HG02973 (cell line): ENCODE data around the gene DHCR24.

Experiments
- ATAC-seq: cut with Tn5 transposase; IDR thresholded peaks from one replicate; pipeline ENCODE4 v1.9.1; 2021; ENCODE audit warnings: moderate library complexity; ENCODE audit not compliant: unreplicated experiment

The DHCR24 gene

DNA sequence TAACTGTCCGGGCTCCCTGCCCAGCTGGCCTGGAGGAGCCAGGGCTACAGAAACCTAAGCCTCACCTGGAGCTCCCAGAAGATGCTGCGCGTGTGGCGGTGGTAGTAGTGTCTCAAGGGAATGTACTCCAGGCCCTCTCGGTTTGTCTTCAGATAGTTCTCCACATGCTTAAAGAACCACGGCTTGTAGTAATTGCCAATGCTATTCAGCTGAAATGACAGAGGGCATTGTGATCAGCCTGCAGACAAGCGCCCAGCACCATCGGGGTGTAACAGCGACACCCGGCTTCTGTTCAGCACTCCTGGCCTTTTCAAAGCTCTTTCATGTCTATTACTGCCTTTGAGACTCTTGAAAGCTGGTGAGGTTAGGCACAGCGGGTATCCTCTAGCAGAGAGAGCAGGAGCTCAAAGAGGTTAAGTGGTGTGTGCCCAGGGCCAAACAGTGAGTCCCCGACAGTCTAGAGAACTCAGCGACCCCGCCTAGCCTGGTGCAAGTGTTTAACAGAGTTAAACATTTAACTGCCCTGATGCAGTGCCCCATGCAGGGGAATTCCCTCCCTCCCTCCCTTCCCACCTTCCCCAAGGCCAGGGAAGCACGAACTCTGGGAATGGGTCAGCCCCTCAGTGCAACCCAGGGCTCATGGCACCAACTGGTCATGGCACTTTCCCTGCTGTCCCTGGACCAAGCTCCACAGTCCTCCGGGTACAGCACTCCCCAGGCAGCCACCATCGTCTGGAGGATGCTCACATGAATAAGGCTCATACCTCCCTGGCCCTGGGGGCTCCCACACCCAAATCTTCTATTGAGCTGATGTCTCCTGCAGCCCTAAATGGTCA lies 21.5 kb downstream of the DHCR24 start:
- no peak for ATAC-seq

DNA sequence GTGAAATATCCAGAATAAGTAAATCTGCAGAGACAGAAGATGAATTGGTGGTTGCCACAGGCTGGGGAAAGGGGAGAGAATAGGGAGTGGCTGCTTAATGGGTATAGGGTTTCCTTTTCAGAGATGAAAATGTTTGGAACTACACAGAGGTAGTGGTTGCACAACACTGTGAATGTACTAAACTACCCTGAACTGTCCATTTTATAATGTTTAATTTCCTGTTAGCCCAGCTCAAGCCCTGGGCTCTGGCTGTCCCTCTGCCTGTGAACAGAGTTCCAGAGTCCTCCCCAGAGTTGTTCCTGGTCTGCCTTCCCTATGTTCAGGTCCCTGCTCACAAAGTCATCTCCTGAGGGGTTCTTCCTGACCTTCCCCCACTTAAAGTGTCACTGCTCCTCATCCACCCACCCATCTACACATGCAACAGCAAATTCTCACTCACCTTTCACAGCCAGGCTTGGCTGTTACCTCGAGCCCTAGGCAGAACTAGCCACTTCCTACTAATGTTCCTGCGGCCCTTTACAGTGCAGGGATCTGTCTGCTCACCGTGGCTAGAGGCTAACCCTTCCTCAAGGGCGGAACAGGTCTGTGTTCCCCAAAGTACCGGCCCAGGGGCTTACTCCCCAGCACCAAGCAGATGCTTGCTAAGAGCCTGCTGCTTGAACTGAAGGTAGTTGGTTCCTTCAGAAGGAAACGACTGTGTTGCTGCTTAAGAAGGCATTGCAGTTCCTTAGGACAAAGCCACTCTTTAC lies 22.4 kb downstream of the DHCR24 start:
- no peak for ATAC-seq

DNA sequence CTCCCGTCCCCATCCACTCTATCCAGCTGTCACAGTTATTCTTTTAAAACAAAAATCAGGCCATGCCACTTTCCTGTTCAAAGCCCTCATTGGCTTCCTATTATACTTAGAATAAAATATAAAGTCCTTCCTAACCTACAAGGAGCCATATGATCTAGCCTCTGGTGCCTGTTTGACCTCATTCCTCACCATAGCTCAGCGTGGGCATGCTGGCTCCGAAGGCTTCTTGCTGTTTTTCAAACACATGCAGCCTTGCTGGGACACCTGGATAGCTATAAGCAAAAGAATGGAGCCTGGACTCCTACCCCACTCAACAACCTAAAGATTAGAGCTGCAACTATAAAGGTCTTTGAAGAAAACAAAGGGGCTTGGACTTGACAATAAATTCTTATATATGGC lies 23.7 kb downstream of the DHCR24 start:
- ATAC-seq, result no peak

DNA sequence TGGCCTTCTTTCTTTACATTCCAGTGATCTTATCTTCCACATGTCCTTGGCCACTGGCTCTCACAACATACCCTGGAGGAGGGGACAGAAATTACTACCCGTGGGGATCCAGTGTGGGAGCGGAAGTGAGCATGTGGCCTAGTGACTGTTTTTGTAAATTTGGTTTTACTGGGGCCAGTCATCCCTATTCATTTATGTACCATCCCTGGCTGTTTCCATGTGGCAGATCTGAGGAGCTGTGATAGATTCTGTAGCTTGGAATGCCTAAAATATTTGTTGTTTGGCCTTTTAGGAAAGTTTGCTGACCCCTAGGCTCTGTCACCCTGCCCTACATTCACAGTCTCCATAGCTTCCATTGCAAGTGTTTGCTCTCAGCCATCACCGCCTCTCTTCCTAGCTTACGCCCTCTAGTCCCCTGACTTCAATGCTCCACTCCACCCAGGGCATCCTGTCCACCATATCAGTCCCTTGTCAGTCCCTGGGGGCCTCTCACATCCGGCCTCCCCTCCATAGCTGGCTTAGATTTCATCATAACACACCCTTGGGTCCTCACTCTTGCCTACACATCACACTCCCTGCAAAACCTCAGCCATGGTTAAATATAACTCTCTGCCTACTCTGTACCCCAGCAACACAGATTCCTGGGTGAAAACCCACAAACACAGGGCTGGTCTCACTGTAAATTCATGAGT lies 25.8 kb downstream of the DHCR24 start:
- ATAC-seq, result no peak

DNA sequence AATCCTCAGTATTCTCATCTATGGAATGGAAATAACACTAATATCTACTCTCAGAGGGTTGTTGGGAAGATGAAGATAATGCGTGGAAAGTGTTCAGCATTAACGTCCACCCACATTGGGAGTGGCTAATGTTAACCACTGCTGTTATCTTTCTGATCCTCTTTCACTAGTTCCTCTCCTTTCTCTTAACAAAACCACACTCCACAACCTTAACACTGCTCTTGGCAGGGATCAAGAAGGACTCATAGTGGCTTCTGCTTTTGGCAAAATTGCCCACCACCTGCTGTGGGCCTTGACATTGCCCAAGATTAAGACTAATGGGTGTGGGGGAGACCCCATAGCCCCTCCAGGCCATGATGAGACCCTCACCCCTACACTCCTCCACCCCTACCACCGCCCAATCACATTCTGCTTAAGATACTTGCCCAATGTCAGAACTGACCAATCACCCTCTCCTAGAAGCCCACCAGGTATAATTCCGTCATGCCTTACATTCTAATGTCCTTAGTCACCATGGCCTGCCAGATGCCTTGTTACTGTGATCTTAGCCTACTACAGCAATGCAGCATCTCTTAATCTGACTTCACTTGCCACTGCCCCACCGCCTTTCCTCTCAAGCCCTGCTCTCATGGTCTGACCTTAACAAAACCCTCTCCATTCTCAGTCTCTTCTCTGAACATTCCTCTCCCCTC lies 27.1 kb downstream of the DHCR24 start:
- ATAC-seq, result no peak

DNA sequence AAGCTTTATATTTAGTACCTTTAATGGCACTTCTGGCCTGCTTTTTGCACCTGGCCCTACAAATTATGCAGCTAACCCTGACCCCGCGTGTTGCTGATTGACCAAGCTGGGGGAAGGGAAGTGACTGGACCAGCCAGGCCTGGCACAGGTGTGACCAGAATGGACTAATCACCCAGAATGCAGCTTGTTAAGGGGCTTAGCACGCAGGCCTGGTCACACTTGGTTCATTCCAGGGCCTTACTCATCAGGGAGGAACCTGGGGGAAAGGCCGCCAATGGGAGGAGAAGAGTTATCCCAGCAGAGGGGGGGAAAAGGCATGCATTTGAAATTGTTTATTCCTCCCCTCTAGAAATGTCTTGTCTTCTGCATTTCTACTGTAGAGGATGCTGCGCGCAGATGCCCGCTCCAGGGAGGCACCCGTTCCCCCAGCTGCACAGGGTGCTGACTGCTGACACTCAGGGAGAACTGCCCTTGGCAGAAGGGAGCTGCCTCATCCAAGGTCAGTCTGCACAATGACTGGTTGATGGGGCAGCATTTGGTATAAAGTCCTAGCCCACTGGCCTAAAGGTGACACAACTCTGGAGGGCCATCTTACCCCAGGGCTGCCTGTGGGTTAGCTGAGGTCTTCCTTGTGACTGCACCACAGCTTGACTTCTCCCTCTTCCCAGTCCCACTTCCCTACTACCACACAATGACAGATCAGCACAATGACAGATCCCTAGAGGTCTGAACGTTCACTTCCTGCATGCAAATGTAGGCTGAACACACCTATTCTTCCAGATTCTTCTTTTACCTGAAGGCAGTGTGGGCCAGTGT lies 29.0 kb downstream of the DHCR24 start:
- no peak for ATAC-seq

DNA sequence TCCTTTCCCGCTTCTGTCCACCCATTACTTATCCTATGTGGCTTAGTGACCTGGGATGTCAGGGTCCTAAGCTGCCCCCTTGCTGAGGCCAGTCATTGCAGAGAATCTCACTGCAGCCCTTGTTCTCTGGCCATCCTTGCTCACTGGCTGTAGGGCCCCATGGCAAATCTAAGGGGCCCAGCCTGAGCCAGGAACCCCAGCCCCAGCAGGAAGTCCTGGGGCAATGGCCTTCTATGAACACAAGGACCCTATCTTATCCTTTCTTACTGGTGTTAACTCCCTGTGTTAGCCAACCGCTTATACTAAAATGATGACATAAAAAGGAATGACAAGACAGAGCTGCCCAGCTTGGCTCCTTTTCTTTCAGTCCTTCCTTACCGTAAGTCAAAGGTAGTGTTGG lies 29.9 kb downstream of the DHCR24 start:
- ATAC-seq, result no peak

DNA sequence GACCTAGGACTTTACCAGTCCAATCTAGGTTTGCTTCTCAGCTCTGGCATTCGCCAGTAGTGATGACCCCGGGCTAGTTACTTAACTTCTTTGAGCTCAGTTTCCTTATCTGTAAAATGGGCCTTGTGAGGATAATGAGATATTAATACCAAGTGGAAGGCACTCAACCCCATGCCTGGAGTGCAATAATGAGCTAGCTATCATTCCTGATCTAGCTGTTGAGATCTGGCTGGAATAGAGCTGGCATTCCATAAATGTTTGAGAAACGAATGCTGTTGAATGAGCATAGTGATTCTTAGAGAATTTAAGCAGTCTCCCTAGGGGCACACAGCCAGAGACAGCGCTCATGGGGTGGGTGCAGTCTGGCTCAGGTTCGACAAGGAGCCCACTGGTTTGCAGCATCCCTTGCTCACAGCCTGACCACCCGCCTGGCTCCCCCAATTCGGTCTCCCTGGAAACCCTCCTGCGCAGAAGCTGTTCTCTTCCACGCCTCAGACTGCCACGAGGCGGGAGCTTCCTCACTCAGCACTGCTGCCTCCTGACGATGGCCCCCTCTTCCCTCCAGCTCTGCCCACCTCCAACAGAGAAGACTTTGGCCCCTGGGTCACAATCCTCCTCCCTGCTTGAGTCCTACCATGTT lies 32.5 kb downstream of the DHCR24 start:
- no peak for ATAC-seq

DNA sequence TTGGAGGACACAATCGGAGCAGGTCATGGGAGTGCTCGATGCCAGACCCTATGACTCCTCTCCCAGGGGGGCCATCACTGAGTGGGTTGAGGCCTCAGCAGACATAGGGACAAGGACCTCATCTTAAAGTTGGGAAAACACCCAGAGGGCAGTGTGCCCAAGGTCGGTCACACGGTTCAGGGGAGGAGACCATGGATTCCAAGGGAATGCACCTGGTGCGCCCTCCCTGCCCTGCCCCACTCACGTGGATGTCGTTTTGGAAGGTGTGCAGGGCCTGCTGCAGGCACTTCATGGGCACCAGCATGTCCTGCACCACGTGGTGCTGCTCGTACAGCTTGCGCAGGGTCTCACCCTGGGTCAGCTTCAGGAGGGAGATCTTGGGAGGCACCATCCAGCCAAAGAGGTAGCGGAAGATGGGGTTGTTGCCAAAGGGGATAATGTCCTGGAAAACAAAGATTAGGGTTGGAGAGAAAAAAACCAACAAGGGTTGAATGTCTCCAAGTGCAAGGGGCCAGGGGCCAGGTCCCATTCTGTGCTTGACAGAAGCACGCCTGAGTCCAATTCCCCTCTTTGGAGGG lies 33.1 kb downstream of the DHCR24 start:
- no peak for ATAC-seq

DNA sequence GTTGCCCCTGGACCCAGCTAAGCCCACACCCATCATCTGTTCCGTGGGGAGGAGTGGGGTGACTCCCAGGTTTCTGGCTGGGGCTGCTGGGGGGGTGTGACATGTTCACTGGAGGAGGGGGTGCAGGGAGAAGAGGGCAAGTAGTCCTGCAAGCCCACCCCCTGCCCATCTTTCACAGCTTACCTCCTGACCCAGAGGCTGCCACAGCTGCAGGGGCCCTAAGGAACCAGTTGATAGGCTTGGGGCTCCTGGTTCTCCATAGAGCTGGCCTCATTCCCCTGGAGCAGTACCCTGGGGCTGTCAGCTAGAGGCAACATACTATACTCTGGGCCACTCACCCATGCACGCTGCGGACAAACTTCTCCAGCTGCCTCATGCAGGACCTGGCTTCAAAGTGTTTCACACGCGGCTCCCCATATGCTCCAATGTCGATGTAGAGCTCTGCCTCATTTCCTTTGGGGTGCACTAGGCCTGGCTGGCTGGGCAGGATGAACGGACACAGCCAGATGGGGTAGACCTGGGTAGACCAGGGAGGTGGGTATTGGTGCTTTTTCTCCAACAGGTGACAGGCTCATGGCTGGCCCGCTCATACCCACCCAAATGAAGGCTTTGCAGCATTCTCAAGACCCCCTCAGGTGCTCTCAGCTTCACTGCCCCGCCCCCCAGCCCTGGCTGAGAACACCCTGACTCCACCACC lies 33.8 kb downstream of the DHCR24 start:
- no peak for ATAC-seq

DNA sequence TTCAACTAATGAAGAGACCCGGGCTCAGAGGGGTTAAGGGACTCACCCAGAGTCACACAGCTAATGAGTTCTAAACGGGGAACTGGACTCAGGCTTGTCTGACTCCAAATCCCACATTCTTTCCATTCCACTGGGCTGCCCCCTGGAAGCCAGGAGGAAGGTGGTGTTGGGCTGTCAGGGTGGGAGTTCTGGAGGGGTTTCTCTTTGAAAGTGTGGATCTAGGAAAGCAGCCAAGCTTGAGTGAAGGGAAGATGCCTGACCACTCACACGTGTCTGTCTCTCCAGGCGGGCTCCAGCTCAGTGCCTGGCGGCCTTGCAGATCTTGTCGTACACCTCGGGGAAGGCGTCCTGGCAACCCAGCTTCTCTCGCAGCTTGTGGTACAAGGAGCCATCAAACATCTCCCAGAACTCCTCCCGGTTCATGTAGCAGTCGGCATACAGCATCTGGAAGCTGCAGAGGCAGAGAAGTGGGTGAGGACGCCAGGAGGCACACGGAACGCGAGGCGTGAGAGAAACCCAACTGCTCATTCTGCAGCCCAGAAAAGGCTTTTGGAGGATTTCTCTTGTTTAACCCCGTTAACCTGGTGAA lies 35.0 kb downstream of the DHCR24 start:
- ATAC-seq, result no peak

DNA sequence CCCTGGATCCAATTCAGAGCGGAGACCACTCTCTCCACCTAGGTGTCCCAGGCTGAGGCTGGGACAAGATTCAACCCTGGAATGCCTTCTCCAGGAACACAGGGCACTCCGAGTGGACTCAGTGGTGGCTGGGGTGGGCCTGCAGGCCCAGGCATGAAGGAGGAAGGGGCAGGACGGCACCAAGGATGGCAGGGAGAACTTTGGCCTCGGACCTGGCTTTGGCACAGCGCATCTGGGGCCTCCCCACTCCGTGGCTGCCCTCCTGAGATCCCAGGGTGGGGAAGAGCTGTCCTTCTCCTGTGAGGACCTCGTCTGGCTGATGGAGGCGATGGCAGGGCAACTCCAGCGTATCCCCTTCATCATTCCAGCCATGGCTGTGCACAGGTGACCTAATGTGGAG lies 35.6 kb downstream of the DHCR24 start:
- ATAC-seq, result no peak

DNA sequence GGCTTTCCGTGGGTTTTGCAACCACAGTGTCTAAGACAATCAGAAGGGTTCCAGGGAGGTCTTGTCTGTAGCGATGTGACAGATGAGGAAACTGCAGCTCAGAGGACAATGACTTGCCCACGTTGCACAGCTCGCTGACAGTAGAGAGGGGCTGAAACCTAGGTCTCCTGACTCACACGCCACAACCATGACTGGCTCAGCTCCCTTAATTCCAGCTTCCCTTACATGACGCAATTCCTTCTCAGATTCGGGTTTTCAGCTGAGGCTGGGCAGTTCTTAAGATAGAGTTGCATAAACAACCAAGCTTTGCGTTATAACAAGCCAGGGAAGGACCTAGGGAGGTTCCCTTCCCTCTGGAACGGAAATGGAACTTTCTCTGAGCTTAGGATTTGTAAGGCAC lies 36.3 kb downstream of the DHCR24 start:
- ATAC-seq, result no peak

DNA sequence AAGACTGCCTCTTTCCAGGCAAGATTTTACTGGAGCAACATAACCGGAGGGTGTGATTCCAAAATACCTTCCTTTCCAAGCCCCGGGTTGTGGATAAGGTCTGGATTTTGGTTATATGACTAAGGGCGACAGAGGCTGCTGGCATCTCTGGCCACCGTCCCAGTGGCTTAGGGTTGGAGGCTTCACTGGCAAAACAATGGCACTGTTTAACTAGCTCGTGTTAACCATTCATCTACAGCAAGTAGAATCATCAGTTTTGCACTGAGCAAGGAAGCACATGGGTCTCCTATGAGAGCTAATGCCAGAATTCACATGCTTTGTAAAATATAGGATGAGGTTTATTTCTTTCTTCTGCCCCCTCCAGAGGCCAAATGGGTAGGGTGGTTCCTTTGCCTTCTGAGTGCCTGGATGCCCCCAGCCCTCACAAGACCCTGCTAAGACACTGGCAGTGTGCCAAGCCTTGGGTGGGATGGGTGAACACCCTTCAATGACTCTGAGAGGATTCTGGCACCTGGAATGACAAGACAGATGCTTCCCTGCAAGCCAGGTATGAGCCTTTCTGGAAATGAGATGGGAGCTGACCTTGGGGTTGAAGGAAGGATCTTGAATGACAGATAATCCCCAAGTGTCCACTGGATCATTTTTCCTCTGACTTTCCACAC lies 36.8 kb downstream of the DHCR24 start:
- no peak for ATAC-seq

DNA sequence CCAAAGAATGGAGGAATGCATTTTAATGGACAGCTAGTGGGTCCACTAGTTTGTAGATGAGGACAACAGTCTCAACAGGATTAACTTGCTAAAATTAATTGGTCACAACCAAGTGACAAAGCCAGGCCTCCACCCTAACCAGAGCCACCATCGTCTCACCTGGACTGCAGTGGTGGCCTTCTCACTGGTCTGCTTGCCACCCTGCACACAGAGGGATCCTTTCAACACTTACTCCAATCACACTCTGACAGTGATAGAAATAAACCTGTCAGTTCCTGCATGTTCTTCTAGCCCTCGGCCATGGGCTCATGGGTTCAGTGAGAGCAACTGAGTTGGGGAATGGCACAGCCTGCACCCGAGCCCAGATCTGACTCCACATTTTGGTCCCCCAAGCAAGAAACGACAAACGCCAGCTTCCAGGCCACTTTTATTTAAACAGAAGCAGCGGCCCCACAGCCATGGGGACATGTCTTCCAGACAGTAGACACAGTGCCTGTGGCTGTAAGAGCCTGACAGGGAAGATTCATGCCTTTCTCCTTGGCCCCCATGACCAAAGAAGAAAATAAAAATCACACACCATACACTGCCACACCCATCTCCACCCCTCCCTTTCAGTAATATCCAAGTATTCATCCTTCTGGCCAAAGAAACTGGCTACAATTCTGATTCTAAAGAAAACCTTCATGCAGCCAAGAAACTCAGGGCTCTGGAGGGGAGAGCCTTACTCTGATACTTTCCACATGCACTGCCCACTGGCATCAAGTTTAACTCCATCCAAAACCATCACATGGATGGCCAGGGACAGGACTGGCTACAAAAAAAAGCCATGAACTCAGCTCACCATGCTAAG lies 37.6 kb downstream of the DHCR24 start:
- no peak for ATAC-seq

DNA sequence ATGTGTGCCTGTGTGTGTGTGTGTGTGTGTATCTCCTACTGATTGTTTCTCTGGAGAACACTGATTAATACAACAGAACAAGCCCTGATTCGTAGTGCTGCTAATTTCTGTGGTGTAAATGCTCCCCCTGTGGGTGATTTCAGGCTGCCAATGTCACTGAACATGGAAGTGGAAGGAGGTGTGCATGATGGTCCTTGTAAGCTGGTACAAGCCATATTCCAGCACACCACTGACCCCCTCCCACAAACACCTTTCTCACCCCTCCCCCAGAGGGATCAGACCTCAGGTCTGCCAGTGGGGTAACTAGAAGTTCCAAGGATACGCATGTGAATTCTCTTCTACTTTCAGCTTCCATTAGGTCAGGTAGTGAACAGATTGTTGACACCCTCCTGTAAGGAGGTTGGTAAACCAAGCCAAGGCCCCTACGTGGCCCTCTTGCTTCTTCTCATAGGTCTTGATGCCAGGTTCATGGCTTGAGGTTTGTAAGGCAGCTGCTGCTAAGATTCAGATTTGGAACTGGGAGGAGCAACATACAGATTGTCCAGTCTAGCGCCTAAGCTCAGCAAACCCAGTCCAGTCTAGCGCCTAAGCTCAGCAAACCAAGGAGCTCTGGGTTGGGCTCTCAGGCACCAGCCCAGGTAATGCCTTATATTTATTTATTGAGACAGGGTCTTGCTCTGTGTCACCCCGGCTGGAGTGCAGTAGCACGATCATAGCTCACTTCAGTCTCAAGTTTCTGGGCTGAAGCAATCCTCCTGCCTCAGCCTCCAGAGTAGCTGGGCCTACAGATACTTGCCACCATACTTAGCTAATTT lies 38.7 kb downstream of the DHCR24 start:
- ATAC-seq, result no peak
